ENCODE results near the gene OR10G3. TPM values are rescaled to one million over a fixed set of nuclear protein-coding genes. Genes with fewer than 3 reads are reported as not detected.

Gene OR10G3
- polyA plus RNA-seq, 4 donors = 0.06 TPM; not detected in 3

Other genes with a start within 250 kb of the OR10G3 start
- 100 to 1,000 TPM; 128 to 150 (median 139) TPM for gene SUPT16H, start 196.1 kb downstream of the OR10G3 start, polyA plus RNA-seq (ENCODE audit: insufficient read length in 4 of 4)
- 10 to 100 TPM; 61.6 to 82.7 (median 73.9) TPM for gene CHD8, start 124.0 kb downstream of the OR10G3 start, polyA plus RNA-seq (ENCODE audit: insufficient read length in 4 of 4)
- gene RAB2B, start 103.1 kb downstream of the OR10G3 start, polyA plus RNA-seq (ENCODE audit: insufficient read length in 4 of 4) = 10 to 100 TPM; 37.7 to 49.1 (median 42.2) TPM
- 10 to 100 TPM; 52.9 to 67.5 (median 61.7) TPM for gene TOX4, start 102.9 kb downstream of the OR10G3 start, polyA plus RNA-seq (ENCODE audit: insufficient read length in 4 of 4)
- 100 to 1,000 TPM in 2 of 4 donors, 10 to 100 TPM in 2; 69.6 to 110 (median 99.1) TPM for gene METTL3, start 68.7 kb downstream of the OR10G3 start, polyA plus RNA-seq (ENCODE audit: insufficient read length in 4 of 4)
- gene SALL2, start 53.7 kb downstream of the OR10G3 start, polyA plus RNA-seq (ENCODE audit: insufficient read length in 4 of 4) = 10 to 100 TPM; 54.3 to 65.8 (median 59.0) TPM
- not detected for gene OR10G2, start 54.9 kb upstream of the OR10G3 start, polyA plus RNA-seq (ENCODE audit: insufficient read length in 4 of 4)
- gene OR4E2, start 73.8 kb upstream of the OR10G3 start, polyA plus RNA-seq (ENCODE audit: insufficient read length in 4 of 4) = not detected
- under 1 TPM in 2 of 4 donors, not detected in 2; 0.05 to 0.06 TPM for gene OR4E1, start 93.7 kb upstream of the OR10G3 start, polyA plus RNA-seq (ENCODE audit: insufficient read length in 4 of 4)

Measured in left renal cortex interstitium (tissue), 4 donors.